Fibroblast of peridontal ligament (primary cell): ENCODE results near the gene VAMP2.
"Not testable (repeated sequence)": the region's sequence is repeated elsewhere in the genome, so short reads cannot be mapped to it uniquely, and the experiment has no call there.

Source experiments
- DNase-seq: peaks from one replicate; pipeline ENCODE4 v3.0.0-alpha.2; 2010; ENCODE audit errors: extremely low read depth

VAMP2 gene

DNA sequence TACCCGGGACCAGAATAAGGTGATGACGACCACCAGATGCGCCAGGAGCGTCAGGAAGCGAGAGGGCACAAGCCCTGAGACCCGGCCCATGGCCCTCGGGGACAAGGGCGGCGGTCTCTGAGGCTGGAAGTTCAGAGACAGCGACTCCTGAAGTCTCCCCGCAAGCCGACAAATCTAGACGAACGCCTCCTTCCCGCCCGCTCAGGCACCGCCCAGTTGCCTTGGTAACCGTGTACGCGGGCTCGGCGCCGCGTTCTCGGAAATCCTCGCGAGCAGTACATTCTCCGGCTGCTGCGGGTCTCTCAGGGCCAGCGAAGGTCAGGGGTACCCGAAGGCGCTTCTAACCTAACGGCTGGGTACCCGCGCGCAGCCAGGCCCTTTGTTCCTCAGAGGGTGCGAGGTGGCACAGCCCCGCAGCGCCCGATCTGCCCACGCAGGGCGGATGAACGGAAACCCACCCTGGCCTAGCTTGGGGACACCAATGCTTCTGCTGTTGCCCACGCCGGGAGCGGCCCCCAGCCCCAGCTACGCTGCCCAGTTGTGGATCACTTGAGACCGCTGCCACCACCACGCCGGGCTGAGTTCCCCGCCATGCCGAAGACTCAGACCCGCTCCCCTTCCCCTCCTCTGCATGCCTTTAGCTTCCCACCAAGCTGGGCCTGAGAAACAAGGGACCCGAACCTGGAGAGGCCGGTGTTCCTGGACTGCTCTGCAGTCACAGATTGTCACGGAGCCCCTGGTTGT lies 13.6 kb upstream of the VAMP2 start, which contains the start of gene TMEM107:
Gene TMEM107 (minus strand): TSS at position 184 of the 744 bp plus-strand sequence. CDS start 94 bp downstream, at position 90.
- peak; percentile 79 for DNase-seq

DNA sequence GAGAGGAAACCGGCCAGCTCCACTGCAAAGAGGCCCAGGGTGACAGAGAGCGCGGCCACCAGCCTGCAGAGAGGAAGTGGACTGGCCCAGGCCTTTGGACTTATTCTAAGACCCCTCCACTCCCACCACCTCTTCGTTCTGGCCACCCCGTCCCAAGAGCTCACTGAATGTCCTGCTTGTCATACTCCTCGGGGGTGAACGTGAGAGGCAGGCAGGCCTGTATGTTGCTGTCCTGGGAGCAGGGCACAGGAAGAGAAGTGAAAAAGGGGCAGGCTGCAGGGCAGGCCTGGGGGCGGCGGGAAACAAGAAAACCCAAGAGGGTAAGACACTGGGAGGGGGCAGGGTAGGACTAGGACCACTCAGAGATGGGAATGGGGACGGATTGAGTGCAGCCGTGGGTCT lies 13.0 kb upstream of the VAMP2 start:
- no peak for DNase-seq

DNA sequence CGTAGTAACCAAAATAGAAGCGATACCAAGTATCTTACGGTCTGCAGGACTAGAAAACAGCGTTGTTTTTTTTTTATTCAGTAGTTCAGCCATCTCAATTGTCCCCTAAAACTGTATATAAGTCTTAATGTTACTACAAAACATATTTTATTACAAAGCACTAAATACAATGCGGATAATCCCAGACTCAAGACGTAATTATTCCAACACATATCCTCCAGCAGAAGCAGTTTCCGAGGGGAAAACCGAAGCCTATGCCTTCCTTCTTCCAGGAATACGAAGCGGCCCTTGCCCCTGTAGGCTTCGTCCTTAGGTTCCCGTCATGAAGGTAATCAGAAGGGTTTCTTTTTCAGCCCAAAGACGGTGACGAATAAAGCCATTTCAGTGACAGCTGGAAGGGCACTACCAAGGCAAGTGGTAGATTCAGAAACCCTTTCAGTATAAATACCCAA lies 11.1 kb upstream of the VAMP2 start:
- DNase-seq, result no peak

DNA sequence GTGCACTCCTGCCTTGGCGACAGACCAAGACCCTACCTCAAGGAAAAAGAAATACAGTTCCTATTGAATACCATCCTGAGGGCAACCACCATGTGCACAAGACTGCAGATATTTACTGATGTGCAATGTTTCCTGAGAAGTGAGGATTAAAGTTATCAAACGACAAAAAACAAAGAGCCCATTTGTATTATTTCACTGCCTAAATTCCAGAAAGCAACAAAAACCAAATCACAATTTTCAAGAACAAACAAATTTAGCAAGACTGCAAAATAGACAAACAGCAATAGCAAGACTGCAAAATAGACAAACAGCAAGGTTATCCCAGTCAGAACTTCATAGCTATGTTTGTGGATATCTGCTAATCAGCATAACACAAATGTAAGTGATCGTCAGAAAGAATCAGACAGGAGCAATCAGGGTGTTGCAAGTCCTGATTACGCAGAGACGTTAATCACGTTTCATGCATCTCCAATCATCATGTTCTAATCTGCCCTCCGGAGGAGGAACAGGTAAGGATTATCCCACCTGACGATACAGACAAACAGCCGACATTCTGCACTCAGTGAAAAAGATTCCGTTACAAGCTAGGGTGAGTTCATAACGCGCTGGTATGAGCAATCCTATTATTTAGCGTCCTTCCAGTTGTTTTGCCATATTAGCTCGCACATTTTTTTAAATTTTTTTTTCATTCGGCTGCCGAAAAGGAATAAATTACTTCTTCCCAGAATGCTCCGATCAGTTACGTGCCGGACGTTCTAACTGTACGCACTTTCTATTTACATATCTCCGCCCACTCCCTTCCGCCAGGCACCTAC lies 10.5 kb upstream of the VAMP2 start:
- peak; percentile 97 for DNase-seq

DNA sequence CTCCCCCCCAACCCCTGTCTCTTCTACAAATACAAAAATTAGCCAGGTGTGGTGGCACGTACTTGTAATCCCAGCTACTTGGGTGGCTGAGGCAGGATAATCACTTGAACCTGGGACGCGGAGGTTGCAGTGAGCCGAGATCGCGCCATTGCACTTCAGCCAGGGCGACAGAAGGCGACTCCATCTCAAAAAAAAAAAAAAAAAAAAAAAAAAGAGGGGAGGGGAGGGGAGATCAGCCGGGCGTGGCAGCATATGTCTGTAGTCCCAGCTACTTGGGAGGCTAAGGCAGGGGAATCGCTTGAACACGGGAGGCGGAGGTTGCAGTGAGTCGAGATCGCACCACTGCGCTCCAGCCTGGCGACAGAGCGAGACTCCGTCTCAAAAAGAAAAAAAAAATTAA lies 7.4 kb upstream of the VAMP2 start:
- not testable (repeated sequence) for DNase-seq

DNA sequence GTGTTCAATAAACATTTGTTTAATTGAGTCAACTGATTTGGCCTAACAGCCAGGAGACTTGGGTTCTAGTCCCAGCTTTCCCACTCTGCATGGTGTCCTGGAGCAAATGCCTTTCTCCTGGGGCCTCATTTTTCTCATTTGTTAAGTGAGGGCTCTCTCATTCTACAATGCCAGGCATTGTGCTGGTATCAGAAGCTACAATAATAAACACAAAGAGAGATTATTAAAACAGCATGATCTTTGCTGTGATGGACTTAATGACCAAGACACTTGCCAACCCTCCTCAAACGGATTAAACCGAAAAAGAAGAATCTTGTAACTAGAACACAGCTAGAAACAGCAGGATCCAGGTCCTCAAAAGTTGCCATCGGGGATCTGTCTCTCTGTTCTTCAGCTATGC lies 4.8 kb upstream of the VAMP2 start:
- no peak for DNase-seq

GRCh38 chr17:8166731-8167130 lies 4.0 kb upstream of the VAMP2 start:
- DNase-seq, result no peak

- no peak for DNase-seq
Measured at GRCh38 chr17:8164815-8165131, 2.0 kb upstream of the VAMP2 start.

DNA sequence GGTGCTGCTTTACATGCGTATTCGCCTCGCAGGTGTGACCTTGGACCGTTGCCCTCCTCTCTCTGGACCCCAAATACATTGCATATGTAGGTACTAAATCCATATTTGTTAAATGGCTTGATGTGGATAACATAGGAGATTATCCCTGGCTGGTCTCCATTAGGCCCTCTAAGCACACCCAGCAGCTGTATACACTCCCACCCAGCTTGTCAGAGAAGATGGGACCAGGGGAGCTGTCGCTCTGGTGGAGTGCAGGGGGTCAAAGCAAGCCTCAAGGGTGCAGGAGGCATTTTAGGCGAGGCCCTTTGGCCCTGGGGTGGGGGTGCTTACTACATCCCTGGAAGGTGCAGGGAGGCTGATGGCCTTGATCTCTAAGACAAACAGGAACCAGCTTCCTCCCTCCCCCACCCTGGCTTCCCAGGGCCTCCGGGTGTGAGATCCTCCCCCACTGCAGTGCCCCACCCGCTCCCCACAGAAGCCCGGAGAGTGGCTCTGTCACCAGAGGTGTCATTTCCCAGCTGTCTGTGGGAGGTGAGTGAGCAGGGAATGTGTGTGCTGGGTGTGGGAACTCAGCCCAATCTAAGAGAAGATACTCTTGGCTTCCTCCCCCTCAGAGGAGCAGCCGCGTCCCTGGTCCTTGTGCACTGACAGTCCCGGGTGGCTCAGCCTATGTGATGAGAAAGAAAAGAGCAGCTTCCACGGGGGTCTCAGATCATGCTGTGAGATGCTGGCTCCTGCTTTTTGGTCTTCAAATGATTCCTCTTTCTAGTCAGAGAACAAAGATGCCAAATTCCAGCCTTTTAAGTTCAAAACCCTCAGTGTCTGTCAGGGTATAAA lies 1.4 kb upstream of the VAMP2 start:
- no peak for DNase-seq

DNA sequence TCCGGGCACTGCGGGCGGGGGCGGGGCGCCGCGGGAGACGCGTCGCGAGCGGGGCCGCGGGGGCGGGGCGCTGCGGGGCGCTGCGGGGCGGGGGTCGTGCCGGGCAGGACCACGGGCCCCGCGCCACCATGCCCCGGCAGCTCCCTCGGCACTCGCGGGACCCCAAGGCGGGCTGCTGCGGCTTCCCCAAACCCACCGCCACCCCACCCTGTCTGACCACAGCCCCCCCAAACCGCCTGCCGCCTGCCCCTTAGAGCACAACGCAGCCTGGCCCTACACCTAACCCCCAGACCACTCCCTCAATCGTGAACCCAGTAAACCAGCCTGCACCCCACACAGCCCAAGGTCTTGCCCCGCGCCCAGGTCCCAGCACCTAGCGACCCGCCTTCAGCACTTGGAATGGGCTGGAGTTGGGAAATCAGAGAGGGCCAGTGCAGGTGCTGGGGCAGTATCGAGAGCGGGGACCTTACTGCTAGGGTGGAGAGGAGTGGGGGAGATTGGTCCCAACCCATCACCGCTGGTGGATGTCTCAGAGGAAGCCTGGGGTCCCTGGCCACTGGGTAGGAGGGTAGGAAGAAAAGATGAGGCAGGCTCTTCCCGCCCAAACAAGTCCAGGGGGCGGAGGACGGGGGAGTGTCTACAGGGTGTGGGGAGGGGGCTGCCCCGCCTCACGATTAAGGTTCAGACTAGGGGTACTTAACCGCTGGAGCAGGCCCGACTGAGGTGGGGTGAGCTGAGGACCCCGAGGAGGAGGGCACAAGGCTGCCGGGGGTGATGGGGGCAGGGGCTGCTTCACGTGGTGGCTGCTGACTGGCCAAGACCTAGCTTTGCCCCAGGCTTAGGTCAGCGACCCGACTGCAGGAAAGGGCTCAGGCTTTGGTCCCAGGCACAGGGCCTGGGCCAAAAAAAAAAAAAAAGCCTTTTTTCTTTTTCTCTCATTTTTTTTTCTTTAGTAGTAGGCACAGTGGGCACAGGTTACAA lies 539 bp upstream of the VAMP2 start:
- no peak for DNase-seq

GRCh38 chr17:8161289-8162232 lies 1.2 kb downstream of the VAMP2 start:
- no peak for DNase-seq

- no peak for DNase-seq
Measured at GRCh38 chr17:8160741-8161221, 2.0 kb downstream of the VAMP2 start.

- no peak for DNase-seq
Measured at GRCh38 chr17:8160224-8160577, 2.5 kb downstream of the VAMP2 start.

GRCh38 chr17:8159459-8160223 lies 3.1 kb downstream of the VAMP2 start:
- DNase-seq, result no peak

DNA sequence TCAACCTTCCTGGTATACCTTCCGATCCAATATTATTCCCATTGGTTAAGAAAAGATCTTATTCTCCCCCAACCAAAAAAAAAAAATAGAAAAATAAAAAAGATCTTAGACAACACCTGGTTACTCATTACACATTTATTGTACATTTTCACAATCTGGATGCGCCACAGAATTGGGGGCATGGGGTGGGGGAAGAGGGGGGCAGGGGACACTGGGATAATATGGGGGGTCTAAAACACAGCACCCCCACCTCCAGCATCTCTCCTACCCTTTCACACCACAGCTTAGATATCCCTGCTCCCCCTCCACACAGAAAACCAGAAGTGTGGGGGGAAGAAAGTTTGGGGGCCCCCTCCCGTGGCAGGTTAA lies 3.7 kb downstream of the VAMP2 start:
- DNase-seq, result no peak

GRCh38 chr17:8158267-8159031 lies 4.3 kb downstream of the VAMP2 start:
- peak; percentile 92 for DNase-seq

DNA sequence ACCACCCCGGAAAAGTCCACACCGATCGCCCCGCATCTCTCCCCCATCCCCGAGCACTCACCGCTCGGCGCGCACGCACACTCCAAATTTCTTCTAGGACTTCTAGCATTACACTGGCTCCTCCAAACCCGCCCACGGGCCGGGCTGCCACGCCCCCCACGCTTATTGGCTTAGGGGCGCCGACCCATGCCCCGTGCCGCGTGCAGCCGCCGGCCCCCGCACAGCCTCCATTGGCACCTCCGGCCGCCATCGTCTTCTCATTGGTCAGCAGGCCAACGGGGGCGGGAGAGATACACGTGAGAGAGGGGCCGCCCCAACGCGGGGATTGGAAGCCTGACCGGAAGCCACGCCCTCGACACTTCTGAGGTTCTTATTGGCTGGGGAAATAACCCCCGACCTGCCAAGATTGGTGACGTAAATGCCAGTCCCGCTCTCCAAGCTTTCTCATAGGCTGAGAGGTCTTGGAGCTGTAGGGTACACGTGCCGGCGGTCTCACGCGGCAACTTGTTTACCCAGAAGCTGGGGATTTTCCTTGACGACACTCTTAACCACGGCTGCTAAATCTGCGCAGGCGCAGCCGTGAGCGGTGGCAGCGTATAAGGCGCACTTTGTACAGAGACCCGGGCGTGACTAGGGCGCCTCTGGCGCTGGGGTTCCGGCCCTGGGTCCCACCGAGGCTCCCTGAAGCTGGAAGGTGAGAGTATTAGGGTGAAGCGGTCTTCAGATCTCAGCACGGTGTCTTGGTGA lies 6.3 kb downstream of the VAMP2 start:
- DNase-seq, result peak; percentile 100

GRCh38 chr17:8155996-8156245 lies 6.8 kb downstream of the VAMP2 start:
- no peak for DNase-seq
